Loucy (cell line): ENCODE measurements around the gene GPATCH4.

ENCODE experiments used
- H2AFZ ChIP-seq: fragments of 200-600 bp; sonication (generic); 2 replicates; pipeline ENCODE4 v1.6.0; 2016; ENCODE audit warnings: antibody characterized with exemption, mild to moderate bottlenecking, low read length, moderate library complexity
- H3F3A ChIP-seq: fragments of 200-600 bp; 2 replicates; pipeline ENCODE4 v1.6.0; 2016; ENCODE audit warnings: antibody characterized with exemption, low read depth, mild to moderate bottlenecking
- H3K27me3 ChIP-seq: fragments of 200-600 bp; sonication (generic); 2 replicates; pipeline ENCODE4 v1.6.1; 2014; ENCODE audit warnings: low read length, mild to moderate bottlenecking; ENCODE audit not compliant: insufficient read depth, poor library complexity, severe bottlenecking
- H3K36me3 ChIP-seq: fragments of 200-600 bp; sonication (generic); 2 replicates; pipeline ENCODE4 v1.6.1; 2016; ENCODE audit warnings: low read length; ENCODE audit not compliant: insufficient read depth
- H3K4me1 ChIP-seq: fragments of 200-600 bp; sonication (generic); 2 replicates; pipeline ENCODE4 v1.5.1; 2014; ENCODE audit warnings: low read length, mild to moderate bottlenecking; ENCODE audit not compliant: insufficient read depth, poor library complexity, severe bottlenecking
- H3K4me2 ChIP-seq: fragments of 200-600 bp; sonication (generic); 2 replicates; pipeline ENCODE4 v1.6.0; 2014; ENCODE audit warnings: antibody characterized with exemption, low read length, low read depth, mild to moderate bottlenecking; ENCODE audit not compliant: poor library complexity, severe bottlenecking
- H3K4me3 ChIP-seq: fragments of 200-600 bp; sonication (generic); 2 replicates; pipeline ENCODE4 v1.5.1; 2014; ENCODE audit warnings: low read length, mild to moderate bottlenecking, mixed read lengths; ENCODE audit not compliant: poor library complexity, severe bottlenecking
- H3K79me2 ChIP-seq: fragments of 200-600 bp; sonication (generic); 2 replicates; pipeline ENCODE4 v1.6.1; 2014; ENCODE audit warnings: low read length; ENCODE audit not compliant: insufficient read depth
- H3K9ac ChIP-seq: fragments of 200-600 bp; sonication (generic); 2 replicates; pipeline ENCODE4 v1.6.0; 2014; ENCODE audit warnings: mild to moderate bottlenecking, low read depth, low read length, moderate library complexity; ENCODE audit not compliant: poor library complexity, severe bottlenecking
- H3K9me2 ChIP-seq: fragments of 200-600 bp; sonication (generic); replicated peaks from 2 replicates; pipeline ENCODE4 v1.6.1; 2016; ENCODE audit warnings: low read depth, low read length, mixed read lengths
- H3K9me3 ChIP-seq: fragments of 200-600 bp; sonication (generic); 2 replicates; pipeline ENCODE4 v1.6.1; 2014; ENCODE audit warnings: mild to moderate bottlenecking, antibody characterized with exemption, low read length, low read depth; ENCODE audit not compliant: insufficient read depth
- H4K20me1 ChIP-seq: fragments of 200-600 bp; sonication (generic); 2 replicates; pipeline ENCODE4 v1.6.0; 2014; ENCODE audit warnings: antibody characterized with exemption, low read length, mild to moderate bottlenecking; ENCODE audit not compliant: insufficient read depth, poor library complexity, severe bottlenecking
- EZH2phosphoT487 ChIP-seq: fragments of 200-600 bp; IDR thresholded peaks from 2 replicates; pipeline ENCODE4 v1.6.1; 2018; ENCODE audit warnings: antibody characterized with exemption, mild to moderate bottlenecking, moderate library complexity, borderline replicate concordance
- TF ChIP-seq, protein P1 (sequence below): fragments of 200-600 bp; sonication (generic); conservative IDR thresholded peaks from 2 replicates; pipeline ENCODE4 v1.5.1; 2014; ENCODE audit warnings: mild to moderate bottlenecking, antibody characterized with exemption, low read length

The GPATCH4 gene

DNA sequence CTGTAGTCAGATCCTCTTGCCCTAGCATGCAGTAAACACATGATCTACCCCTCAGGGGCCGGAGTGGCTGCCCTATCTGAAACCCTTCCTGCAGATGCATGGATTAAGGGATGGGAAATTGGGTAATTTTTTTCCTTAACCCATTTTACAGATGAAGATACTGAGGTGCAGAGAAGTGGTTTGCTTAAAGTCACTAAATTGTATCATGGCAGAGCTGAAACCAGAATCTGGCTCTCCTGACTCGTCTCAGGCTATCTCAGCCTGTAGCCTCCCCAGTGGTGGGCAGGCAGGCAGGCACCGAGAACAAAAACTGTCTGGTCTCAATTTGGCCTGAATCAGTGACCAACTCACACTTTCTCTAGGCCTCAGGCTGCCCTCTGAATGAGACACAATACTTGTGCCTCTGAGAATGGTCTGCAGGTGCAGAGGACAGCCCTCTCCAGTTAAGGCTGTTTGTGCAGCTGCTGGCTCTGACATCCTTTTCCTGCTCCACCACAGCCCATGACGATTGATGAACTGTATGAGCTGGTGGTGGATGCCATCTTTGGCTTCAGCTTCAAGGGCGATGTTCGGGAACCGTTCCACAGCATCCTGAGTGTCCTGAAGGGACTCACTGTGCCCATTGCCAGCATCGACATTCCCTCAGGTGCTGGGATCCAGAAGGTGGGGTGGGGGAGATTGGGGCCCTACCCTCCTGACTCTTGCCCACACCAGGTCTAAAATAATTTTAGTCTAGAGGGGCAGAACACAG lies 8.2 kb downstream of the GPATCH4 start:
- peak overlapping the region; percentile 90 for H3K4me2 ChIP-seq
- H3K27me3 ChIP-seq: no peaks in the 10 kb centered on the region
- TF ChIP-seq EZH2phosphoT487: no peak
- TF ChIP-seq, protein P1, sequence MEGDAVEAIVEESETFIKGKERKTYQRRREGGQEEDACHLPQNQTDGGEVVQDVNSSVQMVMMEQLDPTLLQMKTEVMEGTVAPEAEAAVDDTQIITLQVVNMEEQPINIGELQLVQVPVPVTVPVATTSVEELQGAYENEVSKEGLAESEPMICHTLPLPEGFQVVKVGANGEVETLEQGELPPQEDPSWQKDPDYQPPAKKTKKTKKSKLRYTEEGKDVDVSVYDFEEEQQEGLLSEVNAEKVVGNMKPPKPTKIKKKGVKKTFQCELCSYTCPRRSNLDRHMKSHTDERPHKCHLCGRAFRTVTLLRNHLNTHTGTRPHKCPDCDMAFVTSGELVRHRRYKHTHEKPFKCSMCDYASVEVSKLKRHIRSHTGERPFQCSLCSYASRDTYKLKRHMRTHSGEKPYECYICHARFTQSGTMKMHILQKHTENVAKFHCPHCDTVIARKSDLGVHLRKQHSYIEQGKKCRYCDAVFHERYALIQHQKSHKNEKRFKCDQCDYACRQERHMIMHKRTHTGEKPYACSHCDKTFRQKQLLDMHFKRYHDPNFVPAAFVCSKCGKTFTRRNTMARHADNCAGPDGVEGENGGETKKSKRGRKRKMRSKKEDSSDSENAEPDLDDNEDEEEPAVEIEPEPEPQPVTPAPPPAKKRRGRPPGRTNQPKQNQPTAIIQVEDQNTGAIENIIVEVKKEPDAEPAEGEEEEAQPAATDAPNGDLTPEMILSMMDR: no peak
- peak overlapping the region; percentile 91 for H3K4me3 ChIP-seq
- peaks cover 14% of the 10 kb centered on the region for H3K79me2 ChIP-seq
- H3K36me3 ChIP-seq: peaks cover 18% of the 10 kb centered on the region; the same call in 1 of the 2 replicates
- H3K4me1 ChIP-seq: peaks cover 14% of the 10 kb centered on the region
- peak overlapping the region; percentile 82 for H3K9ac ChIP-seq
- H2AFZ ChIP-seq: no peak overlapping the region
- no peaks in the 10 kb centered on the region for H3K9me3 ChIP-seq
- no peaks in the 10 kb centered on the region for H3K9me2 ChIP-seq
- H3F3A ChIP-seq: no peaks in the 10 kb centered on the region
- no peaks in the 10 kb centered on the region for H4K20me1 ChIP-seq

- H3K27me3 ChIP-seq: no peaks in the 10 kb centered on the region
- TF ChIP-seq EZH2phosphoT487: no peak
- TF ChIP-seq, protein P1: no peak
- peak overlapping the region; percentile 91 for H3K4me3 ChIP-seq
- peaks cover 13% of the 10 kb centered on the region; the same call in 1 of the 2 replicates for H3K36me3 ChIP-seq
- H2AFZ ChIP-seq: peak overlapping the region; percentile 78; the same call in 1 of the 2 replicates
- no peaks in the 10 kb centered on the region for H4K20me1 ChIP-seq
- no peaks in the 10 kb centered on the region for H3F3A ChIP-seq
- no peaks in the 10 kb centered on the region for H3K9me3 ChIP-seq
- H3K4me2 ChIP-seq: peak overlapping the region; percentile 90
- H3K79me2 ChIP-seq: peaks cover 14% of the 10 kb centered on the region
- no peaks in the 10 kb centered on the region for H3K9me2 ChIP-seq
- peaks cover 14% of the 10 kb centered on the region for H3K4me1 ChIP-seq
- H3K9ac ChIP-seq: peak overlapping the region; percentile 82
These were observed 8.9 kb downstream of the GPATCH4 start for GRCh38 chr1:156592158-156592909.

- no peaks in the 10 kb centered on the region for H3K9me2 ChIP-seq
- H3K4me1 ChIP-seq: peaks cover 14% of the 10 kb centered on the region
- H2AFZ ChIP-seq: peak within 1 kb of the TSS; percentile 89
- peaks cover 6% of the 10 kb centered on the region; the same call in 1 of the 2 replicates for H3K36me3 ChIP-seq
- no peaks in the 10 kb centered on the region for H3K27me3 ChIP-seq
- peak within 1 kb of the TSS; percentile 91 for H3K4me3 ChIP-seq
- H3K4me2 ChIP-seq: peak within 1 kb of the TSS; percentile 90
- peak within 1 kb of the TSS; percentile 82 for H3K9ac ChIP-seq
- H3K79me2 ChIP-seq: peaks cover 14% of the 10 kb centered on the region
- H3F3A ChIP-seq: no peaks in the 10 kb centered on the region
- TF ChIP-seq, protein P1: no peak
- TF ChIP-seq EZH2phosphoT487: no peak
- H3K9me3 ChIP-seq: no peaks in the 10 kb centered on the region
- no peaks in the 10 kb centered on the region for H4K20me1 ChIP-seq
These were observed 9.7 kb downstream of the GPATCH4 start, which contains the start of gene NAXE for GRCh38 chr1:156591432-156592157. TSS of gene NAXE (plus strand) at chr1:156591776. CDS start at chr1:156591805, 29 bp downstream.
